ENCODE results near the gene XCL2.
A peak's percentile ranks its signal among the peaks of the same experiment; 100 is the strongest.

The XCL2 gene

DNA sequence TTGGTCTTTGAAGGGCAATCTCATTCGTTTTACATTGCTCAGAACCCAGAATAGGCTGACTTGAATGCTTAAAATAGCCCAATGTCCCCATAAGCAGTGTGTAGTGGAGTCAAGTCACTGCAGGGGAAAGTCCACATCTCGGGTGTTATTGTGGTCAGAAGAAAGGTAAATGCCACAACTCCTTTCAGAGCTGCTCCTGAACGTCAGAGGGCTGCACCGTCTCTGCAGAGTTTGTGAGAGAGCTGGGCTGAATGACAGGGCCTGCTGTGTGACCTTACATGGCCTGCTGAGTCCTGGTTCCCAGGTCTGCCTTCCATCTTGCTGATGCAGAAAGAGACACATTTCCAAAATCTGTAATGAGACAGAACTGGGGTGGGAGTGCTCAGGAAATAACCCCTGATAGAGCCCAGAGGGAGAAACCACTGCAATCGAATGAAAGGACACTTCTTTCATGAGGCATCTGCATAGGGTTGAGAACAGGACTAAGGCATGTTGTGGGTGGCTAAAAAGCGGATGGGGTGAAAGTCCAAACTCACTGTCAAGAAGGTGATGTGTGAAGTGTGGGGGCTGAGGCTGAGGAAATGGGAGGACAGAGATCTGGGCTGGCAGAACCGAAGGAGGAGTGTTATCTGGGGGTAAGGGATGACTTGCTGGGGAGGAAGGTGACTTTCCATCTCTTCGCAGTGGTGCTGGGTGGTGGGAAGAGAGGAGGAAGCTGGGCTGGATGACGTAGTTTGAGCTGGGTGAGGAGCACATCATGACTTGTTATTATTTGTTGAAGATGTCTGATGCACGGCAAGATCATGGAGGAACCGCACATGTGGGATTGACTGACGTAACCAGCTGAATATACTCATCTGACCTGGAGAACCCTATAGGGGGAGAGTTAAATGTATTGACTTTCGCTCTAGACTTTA lies 33.7 kb downstream of the XCL2 start:
- H3K4me1 ChIP-seq (ENCODE audit: control insufficient read depth, insufficient read depth, low read length): peaks cover 22% of the 10 kb centered on the region
- no peak overlapping the region for H3K4me3 ChIP-seq (ENCODE audit: low read length)
- peaks cover 2% of the 10 kb centered on the region for H3K27me3 ChIP-seq (ENCODE audit: control insufficient read depth, insufficient read depth, low read length)
- no peaks in the 10 kb centered on the region for H3K9me3 ChIP-seq (replicated peaks; ENCODE audit: low read length)
- no peak overlapping the region for H3K9ac ChIP-seq (ENCODE audit: low read depth, low read length)
- H3K36me3 ChIP-seq (ENCODE audit: insufficient read depth, low read length): no peaks in the 10 kb centered on the region
- H3K4me2 ChIP-seq (ENCODE audit: low read length): no peak overlapping the region

- no peak overlapping the region for H3K4me3 ChIP-seq (ENCODE audit: low read length)
- H3K36me3 ChIP-seq (ENCODE audit: insufficient read depth, low read length): no peaks in the 10 kb centered on the region
- no peaks in the 10 kb centered on the region for H3K9me3 ChIP-seq (replicated peaks; ENCODE audit: low read length)
- H3K27me3 ChIP-seq (ENCODE audit: control insufficient read depth, insufficient read depth, low read length): no peaks in the 10 kb centered on the region
- H3K4me1 ChIP-seq (ENCODE audit: control insufficient read depth, insufficient read depth, low read length): peaks cover 28% of the 10 kb centered on the region
- no peak overlapping the region for H3K9ac ChIP-seq (ENCODE audit: low read depth, low read length)
- H3K4me2 ChIP-seq (ENCODE audit: low read length): no peak overlapping the region
Measured at GRCh38 chr1:168509210-168509609, 34.6 kb downstream of the XCL2 start.

- no peak overlapping the region for H3K4me2 ChIP-seq (ENCODE audit: low read length)
- H3K36me3 ChIP-seq (ENCODE audit: insufficient read depth, low read length): no peaks in the 10 kb centered on the region
- no peak overlapping the region for H3K9ac ChIP-seq (ENCODE audit: low read depth, low read length)
- no peaks in the 10 kb centered on the region for H3K9me3 ChIP-seq (replicated peaks; ENCODE audit: low read length)
- no peak overlapping the region for H3K4me3 ChIP-seq (ENCODE audit: low read length)
- H3K4me1 ChIP-seq (ENCODE audit: control insufficient read depth, insufficient read depth, low read length): peaks cover 34% of the 10 kb centered on the region
- no peaks in the 10 kb centered on the region for H3K27me3 ChIP-seq (ENCODE audit: control insufficient read depth, insufficient read depth, low read length)
Measured at GRCh38 chr1:168507828-168508227, 36.0 kb downstream of the XCL2 start.

GRCh38 chr1:168507231-168507630 lies 36.6 kb downstream of the XCL2 start:
- no peaks in the 10 kb centered on the region for H3K9me3 ChIP-seq (replicated peaks; ENCODE audit: low read length)
- H3K9ac ChIP-seq (ENCODE audit: low read depth, low read length): no peak overlapping the region
- no peaks in the 10 kb centered on the region for H3K27me3 ChIP-seq (ENCODE audit: control insufficient read depth, insufficient read depth, low read length)
- no peak overlapping the region for H3K4me2 ChIP-seq (ENCODE audit: low read length)
- H3K4me1 ChIP-seq (ENCODE audit: control insufficient read depth, insufficient read depth, low read length): peaks cover 34% of the 10 kb centered on the region
- no peak overlapping the region for H3K4me3 ChIP-seq (ENCODE audit: low read length)
- no peaks in the 10 kb centered on the region for H3K36me3 ChIP-seq (ENCODE audit: insufficient read depth, low read length)

DNA sequence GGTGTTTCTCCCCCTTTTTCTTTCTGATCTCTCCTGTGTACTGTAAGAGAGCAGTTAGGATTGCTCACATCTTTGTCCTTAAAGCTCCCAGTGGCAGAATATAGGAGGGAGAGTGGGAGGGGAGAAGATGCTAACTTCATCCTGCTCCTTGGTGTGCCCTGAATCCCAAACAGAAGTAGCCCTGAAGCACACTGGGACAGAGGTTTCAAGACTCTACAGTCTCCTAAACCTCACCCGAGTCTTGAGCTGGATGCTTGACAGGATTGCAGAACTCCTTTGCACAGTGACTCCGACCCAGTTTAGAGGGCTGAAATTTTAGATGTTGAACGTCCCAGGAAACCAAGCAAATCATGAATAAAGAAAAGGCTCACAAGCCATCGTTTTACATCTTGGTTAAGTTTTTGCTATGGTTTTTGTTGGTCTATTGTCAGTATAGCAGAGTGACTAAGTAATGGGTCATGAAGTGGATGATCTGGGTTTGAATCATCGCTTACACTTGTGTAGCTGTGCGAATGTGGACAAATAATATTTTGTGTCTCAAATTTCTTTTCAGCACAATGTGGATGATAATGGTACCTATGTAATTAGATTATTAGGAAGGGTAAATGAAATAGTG lies 37.5 kb downstream of the XCL2 start:
- Histone ChIP-seq H3K4me3 (ENCODE audit: low read length) (peak overlapping the region; percentile 41), H3K4me1 (ENCODE audit: control insufficient read depth, insufficient read depth, low read length) (peaks cover 34% of the 10 kb centered on the region), H3K9me3 (replicated peaks; ENCODE audit: low read length) (no peaks in the 10 kb centered on the region), H3K9ac (ENCODE audit: low read depth, low read length) (peak overlapping the region; percentile 23), H3K36me3 (ENCODE audit: insufficient read depth, low read length) (no peaks in the 10 kb centered on the region), H3K27me3 (ENCODE audit: control insufficient read depth, insufficient read depth, low read length) (no peaks in the 10 kb centered on the region), H3K4me2 (ENCODE audit: low read length) (peak overlapping the region; percentile 69)

DNA sequence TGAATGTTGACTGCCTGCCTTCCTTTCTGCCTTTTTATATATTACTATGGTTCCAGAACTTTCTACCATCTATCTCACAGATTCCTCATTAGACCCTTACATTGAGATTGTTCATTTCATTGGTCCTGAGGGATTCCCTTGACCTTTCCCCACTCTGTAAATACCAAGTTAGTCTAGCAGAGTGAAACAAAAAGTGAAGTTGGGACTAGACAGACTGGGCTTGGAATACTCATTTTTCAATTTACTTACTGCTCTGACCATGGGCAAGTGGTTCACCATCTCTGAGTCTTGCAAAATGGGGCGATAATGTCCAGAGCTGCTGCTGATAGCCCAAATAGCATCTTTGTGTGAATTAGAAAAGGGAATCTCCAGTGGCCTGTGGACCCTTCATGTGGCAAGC lies 38.8 kb downstream of the XCL2 start:
- no peak overlapping the region for H3K4me3 ChIP-seq (ENCODE audit: low read length)
- H3K4me1 ChIP-seq (ENCODE audit: control insufficient read depth, insufficient read depth, low read length): peaks cover 40% of the 10 kb centered on the region
- H3K36me3 ChIP-seq (ENCODE audit: insufficient read depth, low read length): no peaks in the 10 kb centered on the region
- no peaks in the 10 kb centered on the region for H3K9me3 ChIP-seq (replicated peaks; ENCODE audit: low read length)
- H3K4me2 ChIP-seq (ENCODE audit: low read length): no peak overlapping the region
- no peaks in the 10 kb centered on the region for H3K27me3 ChIP-seq (ENCODE audit: control insufficient read depth, insufficient read depth, low read length)
- H3K9ac ChIP-seq (ENCODE audit: low read depth, low read length): no peak overlapping the region

GRCh38 chr1:168504064-168504837 lies 39.5 kb downstream of the XCL2 start:
- Histone ChIP-seq H3K9me3 (replicated peaks; ENCODE audit: low read length) (no peaks in the 10 kb centered on the region), H3K9ac (ENCODE audit: low read depth, low read length) (no peak overlapping the region), H3K4me1 (ENCODE audit: control insufficient read depth, insufficient read depth, low read length) (peaks cover 48% of the 10 kb centered on the region), H3K4me2 (ENCODE audit: low read length) (no peak overlapping the region), H3K27me3 (ENCODE audit: control insufficient read depth, insufficient read depth, low read length) (no peaks in the 10 kb centered on the region), H3K36me3 (ENCODE audit: insufficient read depth, low read length) (no peaks in the 10 kb centered on the region), H3K4me3 (ENCODE audit: low read length) (no peak overlapping the region)

DNA sequence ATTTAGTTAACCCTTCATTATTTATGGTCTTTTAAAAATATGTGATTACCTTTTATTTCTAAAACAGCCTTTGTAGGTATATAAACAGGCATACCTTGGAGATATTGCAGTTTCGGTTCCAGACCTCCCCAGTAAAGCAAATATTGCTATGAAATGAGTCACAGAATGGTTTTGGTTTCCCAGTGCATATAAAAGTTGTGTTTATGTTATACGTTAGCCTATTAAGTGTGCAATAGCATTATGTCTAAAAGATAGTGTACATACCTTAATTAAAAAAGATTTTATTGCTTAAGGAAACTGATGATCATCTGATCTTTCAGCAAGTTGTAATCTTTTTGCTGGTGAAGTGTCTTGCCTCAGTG lies 44.1 kb downstream of the XCL2 start:
- Histone ChIP-seq H3K9me3 (replicated peaks; ENCODE audit: low read length) (no peaks in the 10 kb centered on the region), H3K36me3 (ENCODE audit: insufficient read depth, low read length) (no peaks in the 10 kb centered on the region), H3K4me3 (ENCODE audit: low read length) (no peak overlapping the region), H3K9ac (ENCODE audit: low read depth, low read length) (no peak overlapping the region), H3K4me2 (ENCODE audit: low read length) (peak overlapping the region; percentile 37), H3K4me1 (ENCODE audit: control insufficient read depth, insufficient read depth, low read length) (peaks cover 48% of the 10 kb centered on the region), H3K27me3 (ENCODE audit: control insufficient read depth, insufficient read depth, low read length) (no peaks in the 10 kb centered on the region)

GRCh38 chr1:168498956-168499687 lies 44.7 kb downstream of the XCL2 start:
- Histone ChIP-seq H3K4me1 (ENCODE audit: control insufficient read depth, insufficient read depth, low read length) (peaks cover 44% of the 10 kb centered on the region), H3K36me3 (ENCODE audit: insufficient read depth, low read length) (no peaks in the 10 kb centered on the region), H3K9me3 (replicated peaks; ENCODE audit: low read length) (no peaks in the 10 kb centered on the region), H3K4me3 (ENCODE audit: low read length) (no peak overlapping the region), H3K27me3 (ENCODE audit: control insufficient read depth, insufficient read depth, low read length) (no peaks in the 10 kb centered on the region), H3K4me2 (ENCODE audit: low read length) (peak overlapping the region; percentile 37), H3K9ac (ENCODE audit: low read depth, low read length) (no peak overlapping the region)

DNA sequence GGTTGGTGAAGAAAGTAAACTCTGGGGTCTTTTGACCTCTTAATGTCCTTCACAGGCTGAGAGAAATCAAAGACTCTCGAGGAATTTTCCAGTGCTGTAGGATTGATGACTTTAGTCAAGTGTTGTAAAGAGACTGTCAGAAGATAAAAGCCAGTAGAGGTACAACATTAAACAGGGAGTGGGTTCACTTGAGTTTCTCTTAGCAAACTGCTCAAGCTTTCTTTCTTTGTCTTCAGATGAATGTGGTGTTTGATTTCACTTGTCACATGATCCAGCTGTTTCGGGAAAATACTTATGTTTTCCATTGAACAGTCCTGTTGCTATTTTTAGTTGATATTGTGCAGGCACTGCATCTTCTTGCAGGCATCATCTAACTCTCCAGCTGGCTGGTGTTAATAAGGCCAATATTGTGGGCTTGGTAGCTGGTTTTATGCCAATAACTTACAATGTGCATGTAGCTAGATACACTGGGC lies 45.6 kb downstream of the XCL2 start:
- H3K4me3 ChIP-seq (ENCODE audit: low read length): no peak overlapping the region

More for the DNA sequence above, 45.6 kb downstream of the XCL2 start:
- H3K9ac ChIP-seq (ENCODE audit: low read depth, low read length): no peak overlapping the region
- H3K36me3 ChIP-seq (ENCODE audit: insufficient read depth, low read length): no peaks in the 10 kb centered on the region
- no peaks in the 10 kb centered on the region for H3K9me3 ChIP-seq (replicated peaks; ENCODE audit: low read length)
- H3K4me1 ChIP-seq (ENCODE audit: control insufficient read depth, insufficient read depth, low read length): peaks cover 37% of the 10 kb centered on the region
- no peaks in the 10 kb centered on the region for H3K27me3 ChIP-seq (ENCODE audit: control insufficient read depth, insufficient read depth, low read length)
- no peak overlapping the region for H3K4me2 ChIP-seq (ENCODE audit: low read length)
